ENCODE results near the gene KIF2C. TPM values are rescaled to one million over a fixed set of nuclear protein-coding genes. Genes with fewer than 3 reads are reported as not detected.

Gene KIF2C
- polyA plus RNA-seq, 2 of the 4 experiments (the other 2 are of a cell fraction): 26.9 to 40.5 TPM

GRCh38 chr1:44786138-44786840 is 46.7 kb downstream of the KIF2C start (continued):
- peak; percentile 61 for TF ChIP-seq SMC3 (IDR thresholded peaks at IDR 0.05)
- TF ChIP-seq HEYL (CRISPR knock-in tag; IDR thresholded peaks at IDR 0.05): no peak
- no peak for TF ChIP-seq RNF2 (IDR thresholded peaks at IDR 0.05; ENCODE audit: borderline replicate concordance, low read depth)
- peak; percentile 40 for TF ChIP-seq POLR2A (IDR thresholded peaks at IDR 0.05; ENCODE audit: low read length)

- peaks cover 6% of the 10 kb centered on the region for H3K4me1 ChIP-seq
- no peak for DNase-seq (ENCODE audit: low read depth in 1 of 2, low spot score in 1 of 2)
- peak overlapping the region; percentile 49; the same call in 2 of the 3 replicates for H3K4me3 ChIP-seq
- CTCF ChIA-PET: interaction anchor here (0.7 to 7.1 kb wide), 16 partner anchors 9 to 712 kb away, joined by 3 to 44 read pairs (median 5); partner anchors contain the start of genes KIF2C, PLK3, RNU5D-1 and RPS8
- H3K4me2 ChIP-seq: peak overlapping the region; percentile 97
- POLR2A ChIA-PET: interaction anchor here (0.6 to 1.6 kb wide), 3 partner anchors 11 to 753 kb away, joined by 3 to 11 read pairs (median 7); partner anchors contain the start of genes PLK3 and RPS8
- ATAC-seq: no peak
- FAIRE-seq: no peak
- WGBS (ENCODE audit: missing lambda C conversion rate): 85% methylated on average over 7 of the region's 9 CpGs
- H3K27ac ChIP-seq: peak overlapping the region; percentile 89 to 93
- H3K9me3 ChIP-seq: no peaks in the 10 kb centered on the region
- TF ChIP-seq MAZ (IDR thresholded peaks at IDR 0.05; ENCODE audit: borderline replicate concordance, low read depth, low read length): no peak
- no peak for TF ChIP-seq MAX (IDR thresholded peaks at IDR 0.05)
- TF ChIP-seq CHD4 (IDR thresholded peaks at IDR 0.05; ENCODE audit: borderline replicate concordance): no peak
- no peak for TF ChIP-seq TFCP2L1 (CRISPR knock-in tag; IDR thresholded peaks at IDR 0.05)
- TF ChIP-seq JUNB (IDR thresholded peaks at IDR 0.05): no peak
- no peak for TF ChIP-seq PBX3 (IDR thresholded peaks at IDR 0.05)
- TF ChIP-seq CBX2 (IDR thresholded peaks at IDR 0.05; ENCODE audit: borderline replicate concordance, low read depth): no peak
- no peak for TF ChIP-seq TP53 (CRISPR knock-in tag; IDR thresholded peaks at IDR 0.05)
- TF ChIP-seq CHD2 (IDR thresholded peaks at IDR 0.05; ENCODE audit: low read length, partially characterized antibody): no peak
- no peak for TF ChIP-seq ZSCAN20 (CRISPR knock-in tag; IDR thresholded peaks at IDR 0.05)
- no peak for TF ChIP-seq ZFP36 (IDR thresholded peaks at IDR 0.05; ENCODE audit: borderline replicate concordance, partially characterized antibody)
- TF ChIP-seq ZC3H11A (IDR thresholded peaks at IDR 0.05): no peak
- TF ChIP-seq RAD21 (conservative IDR thresholded peaks at IDR 0.05 in 1 of 2, IDR thresholded peaks at IDR 0.05 in 1 of 2): no peak
- TF ChIP-seq NR3C1 (IDR thresholded peaks at IDR 0.05): no peak
- no peak for TF ChIP-seq JUN (IDR thresholded peaks at IDR 0.05)
- no peak for TF ChIP-seq HMGXB4 (CRISPR knock-in tag; IDR thresholded peaks at IDR 0.05; ENCODE audit: borderline replicate concordance)
- TF ChIP-seq FOSB (CRISPR knock-in tag; IDR thresholded peaks at IDR 0.05): no peak
- no peak for TF ChIP-seq REST (IDR thresholded peaks at IDR 0.05)
These were observed 47.3 kb downstream of the KIF2C start for GRCh38 chr1:44786841-44787426.
